H9 (cell line): ENCODE results near the gene SHC4. TPM values are rescaled to one million over a fixed set of nuclear protein-coding genes. Genes with fewer than 3 reads are reported as not detected.

ENCODE experiments used
- DNase-seq: peaks from one replicate; pipeline ENCODE4 v3.0.0-alpha.2; 2017
- H2AFZ ChIP-seq: one replicate; pipeline ENCODE4 v1.6.1; 2013; ENCODE audit warnings: mild to moderate bottlenecking, low read length, control low read depth, moderate library complexity
- H2AK5ac ChIP-seq: 2 replicates; pipeline ENCODE4 v1.6.1; 2013; ENCODE audit warnings: low read length, control low read depth, mixed read lengths; ENCODE audit not compliant: insufficient read length
- H2BK120ac ChIP-seq: one replicate; pipeline ENCODE4 v1.6.1; 2013; ENCODE audit warnings: low read depth, mild to moderate bottlenecking, low read length, control low read depth, inconsistent platforms; ENCODE audit not compliant: poor library complexity, severe bottlenecking
- H2BK12ac ChIP-seq: 2 replicates; pipeline ENCODE4 v1.6.1; 2013; ENCODE audit warnings: low read length, control low read depth, mixed read lengths, low read depth; ENCODE audit not compliant: insufficient read length
- H2BK15ac ChIP-seq: 2 replicates; pipeline ENCODE4 v1.6.1; 2013; ENCODE audit warnings: low read depth, low read length, control low read depth
- H2BK20ac ChIP-seq: one replicate; pipeline ENCODE4 v1.6.1; 2013; ENCODE audit warnings: low read depth, mild to moderate bottlenecking, low read length, control low read depth, inconsistent platforms; ENCODE audit not compliant: poor library complexity, severe bottlenecking
- H2BK5ac ChIP-seq: 2 replicates; pipeline ENCODE4 v1.6.1; 2013; ENCODE audit warnings: low read length, control low read depth, mixed read lengths; ENCODE audit not compliant: insufficient read length
- H3K14ac ChIP-seq: 2 replicates; pipeline ENCODE4 v1.6.1; 2013; ENCODE audit warnings: low read length, control low read depth; ENCODE audit not compliant: insufficient read depth
- H3K18ac ChIP-seq: 2 replicates; pipeline ENCODE4 v1.6.1; 2013; ENCODE audit warnings: low read depth, mild to moderate bottlenecking, mixed read lengths, low read length, control low read depth; ENCODE audit not compliant: insufficient read length
- H3K23ac ChIP-seq: 2 replicates; pipeline ENCODE4 v1.6.1; 2013; ENCODE audit warnings: low read length, control low read depth, mixed read lengths, low read depth; ENCODE audit not compliant: insufficient read length
- H3K23me2 ChIP-seq: 2 replicates; pipeline ENCODE4 v1.6.1; 2013; ENCODE audit warnings: low read depth, mild to moderate bottlenecking, mixed read lengths, low read length, control low read depth; ENCODE audit not compliant: insufficient read length, poor library complexity, severe bottlenecking
- H3K27ac ChIP-seq: 2 replicates; pipeline ENCODE4 v1.5.1; 2013; ENCODE audit warnings: low read length, control low read depth, mixed read lengths, low read depth; ENCODE audit not compliant: insufficient read length
- H3K27me3 ChIP-seq: 2 replicates; pipeline ENCODE4 v1.6.1; 2013; ENCODE audit warnings: low read length, control low read depth, inconsistent platforms; ENCODE audit not compliant: insufficient read depth
- H3K4ac ChIP-seq: 2 replicates; pipeline ENCODE4 v1.6.1; 2013; ENCODE audit warnings: low read depth, mild to moderate bottlenecking, control low read depth, inconsistent platforms, low read length, moderate library complexity
- H3K4me1 ChIP-seq: 2 replicates; pipeline ENCODE4 v1.6.1; 2013; ENCODE audit warnings: low read length, control low read depth, inconsistent platforms; ENCODE audit not compliant: insufficient read depth
- H3K4me2 ChIP-seq: 2 replicates; pipeline ENCODE4 v1.6.1; 2013; ENCODE audit warnings: low read length, control low read depth, mixed read lengths; ENCODE audit not compliant: insufficient read length, insufficient read depth
- H3K56ac ChIP-seq: 2 replicates; pipeline ENCODE4 v1.6.1; 2013; ENCODE audit warnings: low read depth, mild to moderate bottlenecking, mixed read lengths, low read length, control low read depth; ENCODE audit not compliant: insufficient read length
- H3K79me1 ChIP-seq: 2 replicates; pipeline ENCODE4 v1.6.1; 2013; ENCODE audit warnings: low read depth, mild to moderate bottlenecking, moderate library complexity, low read length, control low read depth, inconsistent platforms; ENCODE audit not compliant: insufficient read depth, poor library complexity, severe bottlenecking
- H3K79me2 ChIP-seq: 2 replicates; pipeline ENCODE4 v1.6.1; 2013; ENCODE audit warnings: low read length, control low read depth, inconsistent platforms; ENCODE audit not compliant: insufficient read depth
- H3K9ac ChIP-seq: 2 replicates; pipeline ENCODE4 v1.6.1; 2013; ENCODE audit warnings: low read length, control low read depth, mixed read lengths; ENCODE audit not compliant: insufficient read length; ENCODE audit errors: extremely low read depth
- H3K9me3 ChIP-seq: one replicate; pipeline ENCODE4 v1.6.1; 2013; ENCODE audit warnings: low read depth, low read length, inconsistent platforms; ENCODE audit not compliant: control insufficient read depth
- H3T11ph ChIP-seq: one replicate; pipeline ENCODE4 v1.6.1; 2013; ENCODE audit warnings: mild to moderate bottlenecking, low read length, control low read depth, inconsistent platforms
- H4K20me1 ChIP-seq: one replicate; pipeline ENCODE4 v1.6.1; 2013; ENCODE audit not compliant: control insufficient read depth, insufficient read length, insufficient read depth
- H4K5ac ChIP-seq: 2 replicates; pipeline ENCODE4 v1.6.1; 2013; ENCODE audit warnings: low read depth, mild to moderate bottlenecking, mixed read lengths, low read length, control low read depth; ENCODE audit not compliant: insufficient read length
- H4K8ac ChIP-seq: replicated peaks from 2 replicates; pipeline ENCODE4 v1.6.1; 2013; ENCODE audit warnings: low read length, control low read depth, mixed read lengths, low read depth; ENCODE audit not compliant: insufficient read length
- H4K91ac ChIP-seq: 2 replicates; pipeline ENCODE4 v1.6.1; 2013; ENCODE audit warnings: low read depth, mild to moderate bottlenecking, moderate library complexity, mixed read lengths, low read length, control low read depth; ENCODE audit not compliant: insufficient read length
- H3K27ac Mint-ChIP-seq, 3 experiments: 2 replicates in 2 of 3; 3 replicates in 1 of 3; pipeline ENCODE4 v1.8.0; 2020 to 2021; ENCODE audit warnings: mixed read lengths in 3 of 3, mild to moderate bottlenecking in 1 of 3, moderate library complexity in 1 of 3
- H3K27me3 Mint-ChIP-seq: 2 replicates; pipeline ENCODE4 v1.8.0; 2021; ENCODE audit warnings: low read depth, mild to moderate bottlenecking, moderate library complexity, mixed read lengths
- H3K36me3 Mint-ChIP-seq, 3 experiments: 2 replicates in 2 of 3; 3 replicates in 1 of 3; pipeline ENCODE4 v1.8.0; 2020 to 2021; ENCODE audit warnings: low read depth in 3 of 3, mixed read lengths in 3 of 3; ENCODE audit not compliant: insufficient read depth in 1 of 3
- H3K4me1 Mint-ChIP-seq, 2 experiments: 2 replicates each; pipeline ENCODE4 v1.8.0; 2020; ENCODE audit warnings: mixed read lengths in 2 of 2
- H3K4me3 Mint-ChIP-seq, 2 experiments: 2 replicates in 1 of 2; 3 replicates in 1 of 2; pipeline ENCODE4 v1.8.0; 2020 to 2021; ENCODE audit warnings: mild to moderate bottlenecking in 2 of 2, mixed read lengths in 2 of 2, moderate library complexity in 1 of 2
- H3K9me3 Mint-ChIP-seq, 2 experiments: 2 replicates in 1 of 2; 3 replicates in 1 of 2; pipeline ENCODE4 v1.8.0; 2020; ENCODE audit warnings: mild to moderate bottlenecking in 2 of 2, mixed read lengths in 2 of 2, moderate library complexity in 1 of 2
- CTCF ChIP-seq: fragments of 200-600 bp; sonication (generic); conservative IDR thresholded peaks from 3 replicates; pipeline ENCODE4 v1.8.0; 2021; ENCODE audit warnings: antibody characterized with exemption, mild to moderate bottlenecking
- WGBS: extraction: QIAGEN DNeasy Blood & Tissue Kit; methylation state at CpG from one replicate; pipeline ENCODE4 v1.1.7; 2013; ENCODE audit warnings: missing lambda C conversion rate, low lambda C conversion rate, mixed read lengths; ENCODE audit not compliant: insufficient read length; ENCODE audit errors: extremely low coverage; 5-methylcytosine and 5-hydroxymethylcytosine counted together
- total RNA-seq: library from RNA; stranded (reverse); gene quantifications from 2 replicates; pipeline ENCODE4 v1.2.1, GENCODE V29; 2021

The SHC4 gene
- total RNA-seq, 1 experiment from 2014 or later: 0.26 TPM

- no CpG with 5 or more reads among the region's 1 CpG for WGBS
- Histone ChIP-seq H3K23me2 (no peaks in the 10 kb centered on the region), H2BK20ac (no peak overlapping the region), H3K9me3 (no peaks in the 10 kb centered on the region), H4K91ac (no peak overlapping the region), H2AK5ac (no peak overlapping the region), H3K9ac (no peak overlapping the region), H3K4me2 (no peak overlapping the region), H4K5ac (no peak overlapping the region), H3K27ac (no peak overlapping the region), H3K56ac (no peak overlapping the region), H3K79me1 (no peaks in the 10 kb centered on the region), H3K79me2 (no peaks in the 10 kb centered on the region), H3T11ph (no peak overlapping the region), H4K8ac (no peak overlapping the region), H2AFZ (no peak overlapping the region), H3K4ac (no peak overlapping the region), H2BK12ac (no peak overlapping the region), H3K14ac (no peak overlapping the region), H3K18ac (no peak overlapping the region), H3K4me1 (no peaks in the 10 kb centered on the region), H3K23ac (no peak overlapping the region), H2BK120ac (no peak overlapping the region), H4K20me1 (no peaks in the 10 kb centered on the region), H2BK5ac (no peak overlapping the region), H2BK15ac (no peak overlapping the region), H3K27me3 (no peaks in the 10 kb centered on the region)
- no peak for TF ChIP-seq CTCF
- no peak overlapping the region for H3K4me3 Mint-ChIP-seq
- H3K36me3 Mint-ChIP-seq: no peaks in the 10 kb centered on the region
- no peaks in the 10 kb centered on the region for H3K4me1 Mint-ChIP-seq
- no peak for DNase-seq
- H3K27me3 Mint-ChIP-seq: peaks cover 9% of the 10 kb centered on the region; the same call in 1 of the 2 replicates
- no peak overlapping the region for H3K27ac Mint-ChIP-seq
- H3K9me3 Mint-ChIP-seq: no peaks in the 10 kb centered on the region
These were observed 27.1 kb downstream of the SHC4 start for GRCh38 chr15:48936666-48937065.
